ENCODE data around the gene DNMT3L. TPM values are rescaled to one million over a fixed set of nuclear protein-coding genes. Genes with fewer than 3 reads are reported as not detected.

Gene DNMT3L
- total RNA-seq, 2 donors from 2014 or later: not detected

DNA sequence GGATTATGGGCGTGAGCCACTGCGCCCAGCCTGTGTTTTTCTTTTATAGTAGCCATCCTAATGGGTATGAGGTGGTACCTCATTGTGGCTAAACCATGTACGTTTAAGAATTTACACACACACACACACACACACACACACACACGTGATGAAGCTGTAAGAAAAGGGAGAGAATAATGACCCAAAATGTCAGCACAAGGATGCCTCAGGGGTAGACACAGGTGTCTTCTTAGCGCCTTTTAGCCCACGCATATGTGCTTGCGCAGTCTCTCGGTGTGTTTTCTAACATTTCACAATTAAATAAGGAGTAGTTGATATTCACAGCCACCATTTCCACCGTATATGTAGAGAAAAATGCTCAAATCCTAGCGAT lies 37.4 kb upstream of the DNMT3L start:
- ATAC-seq (no peak), DNase-seq (no peak)
- no peaks in the 10 kb centered on the region for H3K27me3 ChIP-seq
- intact Hi-C loops (cut with DNase I): no loop called here
- 28 to 33% methylated on average over 10 of the region's 10 CpGs for WGBS, 2 donors
- peaks cover 49% of the 10 kb centered on the region for H3K4me1 ChIP-seq
- H3K9me3 ChIP-seq: no peaks in the 10 kb centered on the region
- H3K27ac ChIP-seq: peak overlapping the region; percentile 79 to 95 (median 86)
- no peak for TF ChIP-seq CTCF (IDR thresholded peaks at IDR 0.05)
- no peak for TF ChIP-seq POLR2A (IDR thresholded peaks at IDR 0.05)
- no peaks in the 10 kb centered on the region for H3K36me3 ChIP-seq (replicated peaks in 1 of 2; ENCODE audit: insufficient read depth in 1 of 2, low read depth in 2 of 2)
- H3K4me3 ChIP-seq: peak overlapping the region; percentile 28 to 43

DNA sequence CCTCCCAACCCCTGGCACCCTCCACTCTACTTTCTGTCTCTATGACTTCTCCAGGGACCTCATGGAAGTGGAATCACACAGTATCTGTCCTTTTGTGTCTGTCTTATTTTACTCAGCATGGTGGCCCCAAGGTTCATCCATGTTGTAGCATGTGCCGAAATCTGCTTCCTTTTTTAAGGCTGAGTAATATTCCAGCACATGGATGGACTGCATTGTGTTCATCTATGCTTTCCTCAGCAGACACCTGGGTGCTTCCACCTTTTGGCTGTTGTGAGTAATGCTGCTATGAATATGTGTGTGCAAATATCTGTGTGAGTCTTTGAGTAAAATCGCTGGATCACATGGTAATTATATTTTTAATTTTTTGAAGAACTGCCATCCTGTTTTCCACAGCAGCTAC lies 36.6 kb upstream of the DNMT3L start:
- TF ChIP-seq POLR2A (IDR thresholded peaks at IDR 0.05) (no peak), CTCF (IDR thresholded peaks at IDR 0.05) (peak in 1 of 7 experiments; percentile 9)
- no peak overlapping the region for H3K27ac ChIP-seq
- DNase-seq: no peak
- WGBS, 2 donors: 63 to 70% methylated on average over 2 of the region's 2 CpGs
- H3K27me3 ChIP-seq: no peaks in the 10 kb centered on the region
- H3K36me3 ChIP-seq (replicated peaks in 1 of 2; ENCODE audit: insufficient read depth in 1 of 2, low read depth in 2 of 2): no peaks in the 10 kb centered on the region
- no peak for ATAC-seq
- peaks cover 41% of the 10 kb centered on the region for H3K4me1 ChIP-seq
- no peaks in the 10 kb centered on the region for H3K9me3 ChIP-seq
- intact Hi-C loops (cut with DNase I): no loop called here
- no peak overlapping the region for H3K4me3 ChIP-seq

DNA sequence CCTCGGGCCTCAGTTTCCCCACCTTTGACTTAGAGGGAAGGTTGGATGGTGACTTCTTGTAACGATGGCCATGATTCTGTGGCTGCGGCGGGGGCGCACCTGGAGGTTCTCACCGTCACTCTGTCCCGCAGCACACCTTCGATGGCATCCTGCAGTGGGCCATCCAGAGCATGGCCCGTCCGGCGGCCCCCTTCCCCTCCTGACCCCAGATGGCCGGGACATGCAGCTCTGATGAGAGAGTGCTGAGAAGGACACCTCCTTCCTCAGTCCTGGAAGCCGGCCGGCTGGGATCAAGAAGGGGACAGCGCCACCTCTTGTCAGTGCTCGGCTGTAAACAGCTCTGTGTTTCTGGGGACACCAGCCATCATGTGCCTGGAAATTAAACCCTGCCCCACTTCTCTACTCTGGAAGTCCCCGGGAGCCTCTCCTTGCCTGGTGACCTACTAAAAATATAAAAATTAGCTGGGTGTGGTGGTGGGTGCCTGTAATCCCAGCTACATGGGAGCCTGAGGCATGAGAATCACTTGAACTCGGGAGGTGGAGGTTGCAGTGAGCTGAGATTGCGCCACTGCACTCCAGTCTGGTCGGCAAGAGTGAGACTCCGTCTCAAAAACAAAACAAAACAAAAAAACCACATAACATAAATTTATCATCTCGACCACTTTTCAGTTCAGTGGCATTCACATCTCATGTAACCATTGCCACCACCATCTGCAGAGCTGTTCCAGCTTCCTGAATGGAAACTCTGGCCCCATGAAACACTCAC lies 36.0 kb upstream of the DNMT3L start:
- Histone ChIP-seq H3K36me3 (replicated peaks in 1 of 2; ENCODE audit: insufficient read depth in 1 of 2, low read depth in 2 of 2) (no peaks in the 10 kb centered on the region), H3K27ac (no peak overlapping the region), H3K9me3 (no peaks in the 10 kb centered on the region), H3K4me3 (no peak overlapping the region), H3K4me1 (peaks cover 37% of the 10 kb centered on the region), H3K27me3 (no peaks in the 10 kb centered on the region)
- no peak for TF ChIP-seq POLR2A (IDR thresholded peaks at IDR 0.05)
- peak; percentile 61 to 87 (median 78) for TF ChIP-seq CTCF (IDR thresholded peaks at IDR 0.05)
- intact Hi-C loops (cut with DNase I): no loop called here
- DNase-seq: peak; percentile 83 to 89 (median 86)
- peak; percentile 52 for ATAC-seq
- WGBS, 2 donors: 17 to 23% methylated on average over 11 to 22 of the region's 22 CpGs

GRCh38 chr21:44296916-44297315 lies 35.2 kb upstream of the DNMT3L start:
- no peaks in the 10 kb centered on the region for H3K27me3 ChIP-seq
- no peak for ATAC-seq
- H3K9me3 ChIP-seq: no peaks in the 10 kb centered on the region
- H3K36me3 ChIP-seq (replicated peaks in 1 of 2; ENCODE audit: insufficient read depth in 1 of 2, low read depth in 2 of 2): no peaks in the 10 kb centered on the region
- intact Hi-C loops (cut with DNase I): no loop called here
- H3K4me3 ChIP-seq: no peak overlapping the region
- peaks cover 29% of the 10 kb centered on the region for H3K4me1 ChIP-seq
- TF ChIP-seq POLR2A (IDR thresholded peaks at IDR 0.05) (no peak), CTCF (IDR thresholded peaks at IDR 0.05) (no peak)
- no peak for DNase-seq
- 55 to 68% methylated on average over 4 to 13 of the region's 13 CpGs for WGBS, 2 donors
- no peak overlapping the region for H3K27ac ChIP-seq

DNA sequence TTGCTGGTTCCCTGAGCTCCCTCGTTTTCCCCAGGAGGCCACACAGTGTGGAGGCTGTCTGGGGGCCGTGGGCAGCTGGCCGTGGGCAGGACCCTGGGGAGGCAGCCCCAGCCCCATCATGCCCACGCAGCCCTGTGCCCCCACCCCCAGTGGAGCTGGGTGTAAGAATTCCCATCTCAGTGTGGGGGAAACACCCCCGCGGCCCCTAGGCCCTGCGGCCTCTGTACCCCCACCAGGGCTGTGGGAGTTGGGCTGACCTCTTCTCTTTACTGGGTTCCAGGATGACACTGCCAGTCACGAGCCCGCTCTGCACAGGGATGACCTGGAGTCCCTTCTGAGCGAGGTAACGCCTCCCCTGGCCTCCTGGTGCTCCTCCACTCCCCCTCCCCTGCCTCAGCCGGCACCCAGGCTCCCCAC lies 34.4 kb upstream of the DNMT3L start:
- intact Hi-C loops (cut with DNase I): no loop called here
- 57% methylated on average over 12 of the region's 12 CpGs; no CpG with 5 or more reads in 1 of the 2 donors for WGBS, 2 donors

More for the DNA sequence above, 34.4 kb upstream of the DNMT3L start:
- no peaks in the 10 kb centered on the region for H3K27me3 ChIP-seq
- no peak overlapping the region for H3K27ac ChIP-seq
- no peaks in the 10 kb centered on the region for H3K9me3 ChIP-seq
- TF ChIP-seq CTCF (IDR thresholded peaks at IDR 0.05) (no peak), POLR2A (IDR thresholded peaks at IDR 0.05) (no peak)
- H3K36me3 ChIP-seq (replicated peaks in 1 of 2; ENCODE audit: insufficient read depth in 1 of 2, low read depth in 2 of 2): no peaks in the 10 kb centered on the region
- no peak for DNase-seq
- no peak overlapping the region for H3K4me3 ChIP-seq
- peaks cover 21% of the 10 kb centered on the region for H3K4me1 ChIP-seq
- no peak for ATAC-seq

All from body of pancreas (tissue), 4 donors.